NCI-H345 (cell line): ENCODE measurements around the gene HOXB9.

Experiments used
- DNase-seq: peaks from one replicate; lab custom pipeline; 2025; lab: John Stamatoyannopoulos, UW

The HOXB9 gene

DNA sequence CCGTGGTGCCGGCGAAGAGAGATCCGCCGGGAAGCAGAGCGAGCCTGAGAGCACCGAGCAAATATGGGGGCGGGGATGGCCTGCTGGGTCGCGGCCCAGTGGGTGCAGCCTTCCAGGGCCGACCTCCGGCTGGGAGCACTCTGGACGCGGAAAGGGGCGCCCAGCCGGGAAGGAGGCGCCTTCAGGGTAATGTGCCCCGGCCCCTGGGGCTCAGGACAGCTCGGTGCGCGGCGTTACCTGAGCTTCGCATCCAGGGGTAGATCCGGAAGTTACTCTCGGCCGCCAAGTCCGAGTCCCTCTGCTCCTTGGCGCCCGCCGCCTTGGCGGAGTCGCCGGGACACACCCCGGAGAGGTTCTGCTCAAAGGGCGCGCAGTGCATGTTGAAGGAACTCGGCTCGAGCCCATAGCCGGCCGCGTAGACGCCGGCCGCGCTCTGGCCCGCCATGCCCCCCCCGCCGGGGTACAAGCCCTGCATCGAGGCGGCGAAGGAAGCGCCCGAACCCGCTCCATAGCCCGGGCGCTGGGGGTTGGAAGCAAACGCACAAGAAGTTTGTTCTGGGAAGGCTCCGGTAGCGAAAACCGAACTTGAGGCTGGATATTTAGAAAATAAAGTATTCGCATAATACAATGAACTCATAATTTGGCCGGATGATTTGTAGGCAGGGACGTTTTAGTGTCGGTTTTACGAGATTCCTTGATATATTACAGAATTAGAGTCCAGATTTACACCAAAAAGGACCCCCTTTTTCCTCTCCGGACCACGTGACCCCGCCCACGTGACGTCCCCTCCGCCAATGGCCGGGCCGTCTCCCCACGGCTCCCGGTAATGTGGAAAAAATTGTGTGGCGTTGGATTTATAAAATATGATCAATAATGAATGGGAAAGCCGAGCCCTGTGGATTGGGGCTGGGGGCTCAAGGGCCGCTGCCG lies 15.6 kb downstream of the HOXB9 start, which contains the start of gene HOXB7:
Gene HOXB7, minus strand, starts transcription at position 736 of the 930 bp plus-strand sequence. Its CDS starts 99 bp downstream, at position 637.
- DNase-seq = peak; percentile 82

DNA sequence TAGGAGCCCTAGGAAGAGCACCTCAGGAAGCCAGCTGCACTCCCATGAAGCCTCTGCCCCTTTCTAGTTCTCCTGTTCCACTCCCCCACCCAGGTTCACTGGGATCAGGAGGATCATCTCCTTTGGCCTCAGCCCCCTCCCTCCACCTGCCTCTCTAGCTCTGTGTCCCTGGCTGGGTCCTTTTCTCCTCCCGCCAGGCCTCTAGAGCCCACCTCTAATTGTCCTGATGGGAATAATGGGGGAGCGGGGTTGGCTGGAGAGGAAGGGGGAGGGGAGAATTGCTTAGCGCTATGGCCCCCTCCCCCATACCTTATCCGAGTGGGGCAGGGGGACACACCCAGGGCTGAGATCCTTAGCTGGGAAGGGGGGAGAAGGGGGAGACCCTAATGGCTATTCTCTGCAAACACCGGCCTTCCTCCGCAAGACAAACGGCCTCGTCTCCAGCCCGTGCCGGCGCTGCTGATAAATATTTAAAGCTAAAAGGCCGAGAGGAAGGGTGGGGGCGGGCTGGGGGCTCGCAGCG lies 16.3 kb downstream of the HOXB9 start:
- peak; percentile 37 for DNase-seq

DNA sequence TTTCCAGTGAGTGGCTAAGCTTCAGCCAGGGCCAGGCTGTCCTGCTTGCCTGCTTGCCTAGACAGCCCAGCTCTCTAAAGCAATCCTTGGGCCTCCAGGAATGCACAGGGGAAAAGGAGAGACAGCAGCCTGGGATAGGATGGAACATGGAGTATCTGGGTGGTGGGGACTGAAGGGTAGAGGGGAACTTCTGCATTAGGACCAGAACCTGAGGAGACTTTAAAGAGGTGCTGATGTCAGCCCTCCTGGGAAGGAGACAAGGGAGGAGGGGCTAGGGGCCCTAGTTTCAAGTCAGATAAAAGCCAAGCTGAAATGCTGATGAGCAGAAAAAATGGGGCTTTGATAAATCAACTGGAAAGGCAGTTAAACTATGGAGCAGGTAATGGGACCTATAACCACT lies 17.1 kb downstream of the HOXB9 start:
- DNase-seq = no peak

DNA sequence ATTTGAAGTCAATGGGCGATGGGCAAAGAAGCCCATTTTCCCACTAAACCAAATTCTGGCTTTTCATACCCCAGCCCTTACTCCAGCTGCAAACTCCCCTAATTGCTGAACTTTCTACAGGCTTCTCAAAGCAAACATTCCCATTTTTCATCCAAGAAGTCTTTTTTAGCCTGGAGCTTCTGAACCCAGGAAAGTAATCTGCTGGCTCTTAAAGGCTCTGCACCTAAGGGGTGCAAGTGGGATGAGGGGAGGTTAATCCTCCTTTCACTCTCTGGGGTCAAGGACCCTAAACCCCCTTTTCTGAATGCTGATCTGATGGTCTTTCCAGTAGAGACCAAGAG lies 17.7 kb downstream of the HOXB9 start:
- DNase-seq = no peak

DNA sequence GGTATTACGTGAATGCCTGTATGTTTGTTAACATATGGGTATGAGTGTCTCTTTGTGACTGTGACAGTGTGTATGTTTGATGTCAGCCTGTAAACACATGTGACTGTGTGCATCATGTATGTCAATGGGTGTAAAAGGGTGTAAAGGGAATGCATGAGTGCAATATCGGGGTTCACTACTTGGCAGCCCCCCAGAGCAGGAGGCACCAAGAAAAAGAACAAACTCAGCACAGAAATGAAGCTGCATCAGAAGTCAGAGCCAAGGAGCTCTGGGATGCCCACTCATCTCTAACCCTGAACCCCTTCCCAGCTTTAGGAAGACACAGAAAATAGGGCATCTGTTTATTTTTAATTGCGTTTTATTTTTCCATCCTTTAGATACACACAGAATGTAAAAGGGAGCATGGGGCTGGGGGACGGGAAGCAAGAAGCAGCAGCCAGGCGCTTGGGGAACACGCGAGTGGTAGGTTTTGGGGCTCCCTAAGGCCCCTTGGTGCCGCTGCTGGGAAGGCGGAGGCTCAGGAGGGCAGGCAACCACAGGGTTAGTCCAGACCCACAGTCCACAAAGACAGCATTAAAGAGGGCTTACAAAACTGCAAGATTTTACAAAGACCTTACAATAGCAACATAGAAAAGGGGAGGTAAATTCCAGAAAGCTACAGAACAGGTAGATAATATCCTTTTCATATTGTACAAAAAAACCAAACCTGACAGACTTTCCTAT lies 19.1 kb downstream of the HOXB9 start:
- DNase-seq = no peak

DNA sequence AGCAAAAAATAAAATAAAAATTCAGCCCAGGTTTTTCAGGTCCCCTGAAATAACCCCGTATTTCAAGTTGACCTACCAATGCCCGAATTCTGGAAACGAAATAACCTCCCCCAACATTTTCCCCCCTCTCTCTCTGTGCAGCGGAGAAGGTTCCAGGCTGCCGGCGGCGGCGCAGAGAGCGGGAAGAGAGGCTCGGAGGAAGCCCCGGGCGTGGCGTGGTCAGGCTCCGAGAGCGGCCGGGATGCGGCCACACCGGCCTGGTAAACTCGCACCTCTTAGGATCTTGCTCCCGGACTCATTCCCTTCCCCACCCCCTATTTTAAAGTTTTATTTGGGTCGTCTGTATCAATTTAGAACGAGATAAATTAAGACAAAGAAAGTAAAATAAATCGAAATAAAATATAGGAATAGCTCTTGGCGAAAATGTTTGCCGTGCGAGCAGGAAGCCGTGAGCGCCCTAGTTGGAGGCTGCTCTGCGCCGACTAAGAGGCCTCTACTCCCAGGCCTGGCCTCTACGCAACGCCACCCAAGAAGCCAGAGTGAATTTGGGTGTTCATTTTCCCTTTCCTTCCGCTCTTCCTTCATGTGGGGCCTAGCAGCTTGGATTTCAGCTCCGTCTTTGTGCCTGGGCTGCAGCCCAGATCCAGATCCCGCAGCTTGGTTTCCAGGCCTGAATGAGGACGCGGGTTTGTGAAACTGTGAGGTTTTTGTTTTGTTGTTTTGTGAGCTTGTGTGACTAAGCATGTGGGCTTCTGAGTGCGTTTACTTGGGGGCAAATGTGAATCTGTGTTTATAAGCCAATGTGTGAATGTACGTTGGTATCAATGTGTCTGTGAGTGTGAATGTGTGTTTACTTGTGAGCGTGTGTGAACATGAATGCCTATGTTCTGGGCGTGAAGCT lies 19.9 kb downstream of the HOXB9 start:
- DNase-seq = no peak

DNA sequence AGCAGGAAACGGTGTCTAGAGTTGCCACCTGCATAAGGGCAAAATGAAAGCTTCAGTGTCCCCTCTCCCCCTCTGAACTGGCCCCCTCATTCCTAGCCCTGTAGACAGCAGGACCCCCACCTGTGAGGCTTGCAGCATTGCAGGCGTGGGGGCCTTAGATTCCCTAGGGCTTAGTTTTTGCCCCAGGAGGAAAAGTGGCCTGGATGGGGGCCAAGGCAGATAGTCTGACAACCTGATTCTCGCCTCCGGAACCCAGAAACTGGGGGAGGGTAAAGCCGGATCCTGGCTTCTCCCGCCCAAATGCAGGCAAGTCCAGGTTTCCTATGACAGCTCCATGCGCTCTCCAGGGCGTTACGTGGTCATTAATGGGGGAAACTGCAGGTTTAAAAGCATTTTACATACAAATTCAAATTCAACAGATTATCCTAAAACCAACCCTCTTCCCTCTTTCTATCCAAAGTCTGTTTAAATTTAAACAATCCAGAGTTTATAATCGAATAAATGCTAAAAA lies 20.7 kb downstream of the HOXB9 start:
- no peak for DNase-seq

DNA sequence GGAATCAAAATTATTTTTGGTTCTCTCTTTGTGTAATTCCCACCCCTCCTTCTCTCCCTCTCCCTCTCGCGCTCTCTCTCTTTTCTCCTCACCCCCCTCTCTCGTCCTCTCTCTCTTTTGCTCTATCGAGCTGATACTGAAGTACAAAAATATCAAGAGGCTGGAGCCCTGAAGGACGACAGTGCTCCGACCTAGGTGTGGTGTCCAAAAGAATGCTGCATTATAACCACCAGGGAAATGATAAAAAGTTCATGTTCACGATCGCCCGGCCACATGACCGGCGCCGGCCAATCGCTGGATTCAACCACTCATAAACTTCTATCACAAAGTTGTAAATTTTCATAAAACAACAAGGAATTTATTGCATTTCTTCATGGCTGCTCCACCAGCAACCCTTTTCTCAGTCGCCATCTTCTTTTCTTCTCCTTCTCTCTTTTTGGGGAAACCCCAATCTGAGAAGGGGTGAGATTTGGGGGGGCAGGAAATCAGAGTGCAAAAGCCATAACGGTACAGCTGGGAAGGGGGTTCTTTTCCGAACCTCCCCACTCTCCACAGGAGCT lies 21.3 kb downstream of the HOXB9 start, which contains the start of gene HOXB6:
Gene HOXB6, minus strand, starts transcription at position 217 of the 560 bp plus-strand sequence. CDS start 6,836 bp downstream, outside the sequence.
- DNase-seq = no peak

DNA sequence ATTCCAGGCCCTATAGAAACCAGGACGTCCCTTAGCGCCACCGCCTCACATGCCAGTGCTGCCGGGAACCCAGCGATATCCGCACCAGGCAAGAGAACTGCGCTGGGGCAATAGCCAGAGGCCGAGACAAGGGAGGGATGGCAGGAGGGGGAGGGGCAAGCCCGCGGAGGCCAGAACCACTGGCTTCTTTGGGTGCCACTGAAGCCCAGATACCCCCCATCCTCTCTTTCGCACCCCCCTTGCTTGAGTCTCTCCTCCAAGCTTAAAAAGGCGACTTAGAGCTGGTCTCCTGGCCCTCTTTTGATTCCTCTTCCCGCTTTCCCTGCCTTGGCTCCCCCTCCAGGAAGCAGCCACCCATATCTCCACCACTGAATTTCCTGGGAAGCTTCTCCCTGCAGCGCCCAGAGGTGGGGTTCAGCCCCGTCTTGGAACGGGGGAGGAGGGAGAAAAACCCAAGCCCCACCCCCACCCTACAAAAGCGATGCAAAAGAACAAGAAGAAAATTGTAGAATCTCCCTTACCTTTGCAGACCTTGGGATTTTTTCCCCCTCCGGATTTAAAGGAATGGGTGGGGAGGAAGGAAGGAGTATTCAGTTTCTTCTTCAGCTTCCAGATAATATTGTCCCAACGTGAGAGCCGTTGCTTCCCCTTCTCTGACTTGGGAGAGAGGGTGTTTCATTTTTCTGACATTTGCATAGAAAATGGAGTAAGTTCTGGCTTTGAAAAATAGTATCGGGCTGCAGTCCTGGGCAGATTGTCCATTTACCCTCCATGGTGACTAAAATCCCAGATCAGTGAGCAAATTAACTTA lies 22.0 kb downstream of the HOXB9 start:
- DNase-seq = no peak

DNA sequence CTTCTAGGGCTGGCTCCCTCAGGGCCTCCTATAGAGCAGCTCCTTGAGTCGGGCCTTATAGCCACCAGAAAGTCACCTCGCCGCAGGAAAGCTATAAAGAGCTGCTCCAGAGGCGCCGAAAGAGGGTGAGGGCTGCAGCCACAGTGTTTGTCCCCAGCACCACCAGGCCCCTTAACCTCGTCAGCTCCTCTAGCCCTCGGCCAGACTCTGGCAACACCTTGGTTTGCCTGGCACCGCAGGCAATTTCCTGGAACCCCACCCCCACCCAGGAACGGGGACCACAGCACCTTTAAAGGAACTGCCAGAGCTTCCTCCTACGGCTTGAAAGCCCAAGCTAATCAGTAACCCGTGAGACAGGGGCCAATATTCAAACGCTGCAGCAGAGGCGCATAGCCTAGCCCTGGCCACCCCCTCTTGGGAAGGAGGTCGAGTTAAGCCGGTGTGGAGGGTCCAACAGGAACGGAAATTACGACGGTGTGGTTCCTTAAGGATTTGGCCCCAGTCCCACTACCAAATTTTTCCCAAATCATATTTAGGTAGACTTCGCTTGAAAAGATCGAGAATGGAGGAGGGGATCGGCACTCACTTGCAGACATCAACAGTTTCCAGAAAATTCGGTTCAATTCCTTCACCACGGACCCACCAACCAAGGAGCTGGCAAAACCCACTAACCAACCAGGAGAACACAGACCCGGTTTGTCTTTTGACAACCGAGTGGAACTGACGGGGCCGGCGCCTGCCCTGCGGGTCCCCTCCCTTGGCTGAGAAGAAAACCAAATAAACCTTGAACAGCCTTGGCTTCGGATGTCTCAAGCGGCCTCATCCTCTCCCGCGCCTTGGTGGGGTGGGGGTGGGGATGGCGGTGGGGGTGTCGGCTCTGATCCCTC lies 24.4 kb downstream of the HOXB9 start:
- no peak for DNase-seq

DNA sequence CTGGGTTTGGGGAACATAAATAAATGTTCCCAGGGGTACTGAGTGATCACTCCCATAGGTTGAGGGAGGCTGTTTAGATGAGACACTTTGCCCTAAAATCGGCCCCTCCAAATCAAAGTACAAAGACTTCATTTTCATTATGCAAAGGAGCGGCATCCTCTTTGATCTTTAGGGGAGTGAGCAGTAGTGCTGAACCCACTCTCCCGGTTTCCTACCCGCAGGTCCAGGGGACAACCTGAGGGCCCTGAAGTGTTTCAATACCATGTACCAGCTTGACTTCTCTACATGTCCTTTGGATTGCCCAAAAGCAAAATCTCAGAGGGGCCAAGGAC lies 25.0 kb downstream of the HOXB9 start:
- no peak for DNase-seq

DNA sequence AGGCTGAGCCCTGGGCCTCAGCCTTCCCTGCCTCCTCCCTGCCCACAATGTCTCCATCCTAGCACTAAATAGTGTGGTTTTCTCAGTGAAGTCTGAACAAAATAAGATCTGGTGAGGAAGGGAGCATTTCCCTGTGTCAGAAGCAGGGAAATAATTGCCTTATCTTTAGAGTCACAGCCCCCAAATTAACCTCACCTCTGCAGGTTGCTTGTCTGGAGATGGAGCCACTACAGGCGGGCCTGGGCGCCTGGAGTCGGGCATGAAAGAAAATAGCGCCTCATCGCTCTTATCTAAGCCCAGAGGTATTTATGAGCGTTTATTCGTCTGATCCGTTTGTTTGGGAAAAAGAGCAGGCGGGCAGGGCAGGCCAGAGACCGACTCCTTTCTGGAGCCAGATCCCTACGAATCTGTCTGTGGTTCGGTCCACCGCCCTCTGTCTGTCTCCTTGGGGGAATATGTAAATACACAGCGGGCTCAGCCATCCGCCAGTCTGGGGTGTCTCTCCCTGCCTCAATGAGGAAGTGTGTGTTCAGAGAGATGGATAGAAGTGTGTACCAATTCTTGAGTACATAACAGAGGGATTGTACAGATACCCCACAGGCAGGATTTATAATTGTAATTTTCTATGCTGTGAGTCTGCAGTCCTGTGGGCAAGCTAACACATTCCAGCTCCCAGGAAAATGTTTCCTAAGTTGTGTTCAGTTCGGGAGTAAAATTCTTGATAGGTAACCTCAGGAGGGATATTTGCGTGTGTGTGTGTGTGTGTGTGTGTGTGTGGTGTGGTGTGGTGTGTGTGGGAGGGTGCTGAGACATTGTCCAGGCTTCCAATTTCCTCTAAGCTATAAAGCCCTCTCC lies 25.7 kb downstream of the HOXB9 start:
- DNase-seq = no peak

DNA sequence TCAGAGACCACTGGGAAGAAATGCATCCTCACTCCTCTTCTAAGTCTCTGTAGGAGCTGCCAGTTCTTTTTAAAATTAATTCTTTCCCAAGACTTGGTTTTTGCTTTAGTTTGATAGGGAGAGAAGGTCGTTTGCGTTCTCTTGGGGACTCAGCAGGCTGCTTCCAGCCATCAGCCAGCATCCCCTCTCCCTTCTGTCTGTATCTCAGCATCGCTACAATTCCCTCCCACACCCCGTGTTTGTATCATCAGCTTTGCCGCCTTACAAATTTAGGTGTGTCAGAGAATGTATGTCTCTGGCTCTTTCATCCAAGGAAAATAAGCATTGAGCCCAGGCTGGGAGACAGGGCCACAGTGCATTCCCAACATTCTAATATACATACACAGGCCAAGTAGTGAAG lies 26.8 kb downstream of the HOXB9 start:
- no peak for DNase-seq

DNA sequence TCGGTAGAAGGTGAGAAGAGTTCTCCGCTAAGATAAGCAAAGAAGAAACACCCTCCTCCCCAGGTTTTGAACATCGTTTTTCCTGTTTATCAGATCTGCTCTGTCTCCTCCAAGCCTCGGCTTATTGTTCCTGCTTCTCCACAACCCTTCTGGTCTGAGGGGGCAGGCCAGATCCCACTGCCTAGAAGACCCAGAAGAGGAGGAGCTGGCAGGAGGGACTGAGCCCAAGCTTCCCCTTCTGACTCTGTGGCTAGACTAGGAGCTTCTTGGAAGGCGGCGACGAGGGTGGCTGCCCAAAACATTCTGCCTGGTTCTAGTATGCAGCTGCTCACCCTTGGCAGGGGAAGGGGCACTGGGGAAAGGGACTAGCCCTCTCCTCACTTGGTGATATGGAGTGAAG lies 27.4 kb downstream of the HOXB9 start:
- no peak for DNase-seq

DNA sequence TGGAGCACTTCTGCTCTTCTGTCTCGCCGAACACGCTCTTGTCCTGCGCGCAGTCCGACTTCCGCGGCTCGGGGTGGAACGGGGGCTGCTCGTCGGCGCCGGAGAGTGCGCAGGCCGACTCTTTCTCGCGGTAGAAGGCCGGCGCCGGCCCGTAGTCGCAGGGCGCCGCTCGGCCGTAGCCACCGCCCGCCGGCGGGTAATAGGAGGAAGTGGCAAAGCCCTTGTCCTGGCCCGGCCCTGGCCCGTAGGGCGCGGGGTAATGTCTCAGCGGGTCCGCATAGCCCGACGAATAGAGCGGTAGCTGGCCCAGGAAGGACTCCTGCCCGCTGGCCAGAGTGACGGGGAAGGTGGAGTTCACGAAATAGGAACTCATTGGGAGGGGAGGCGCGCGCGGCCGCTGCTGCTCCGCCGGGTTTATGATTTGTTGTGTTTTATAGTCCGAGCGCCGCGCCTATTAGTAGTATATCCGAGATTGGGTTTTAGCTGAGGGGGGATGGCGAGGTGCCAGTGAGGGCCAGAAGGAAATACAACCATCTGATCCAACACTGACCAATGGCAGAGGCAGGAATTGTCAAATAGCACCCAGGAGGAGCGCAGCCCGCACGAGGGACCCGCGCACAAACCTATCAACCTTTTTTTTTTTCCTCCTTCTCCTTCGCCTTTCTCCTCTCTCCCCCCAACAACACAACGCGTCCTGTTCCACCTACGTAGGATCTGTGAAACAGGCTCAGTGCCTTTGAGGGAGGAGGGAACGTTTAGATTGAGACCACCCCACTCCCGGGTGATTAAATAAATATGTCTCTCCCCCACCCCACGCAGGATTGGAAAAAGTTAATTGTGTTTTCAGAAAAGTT lies 28.2 kb downstream of the HOXB9 start:
- no peak for DNase-seq

DNA sequence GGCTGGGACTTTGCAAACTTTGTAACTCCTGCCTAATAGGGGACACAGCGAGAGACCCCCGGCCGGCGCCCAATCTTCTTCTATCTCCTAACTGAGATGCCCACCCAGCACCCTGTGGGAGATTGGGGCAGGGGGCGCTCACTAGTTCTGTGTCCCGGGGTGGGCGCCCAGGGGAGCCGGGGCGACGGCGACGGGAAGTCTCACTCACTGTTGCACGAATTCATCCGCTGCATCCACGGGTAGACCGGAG lies 28.7 kb downstream of the HOXB9 start:
- DNase-seq = no peak

DNA sequence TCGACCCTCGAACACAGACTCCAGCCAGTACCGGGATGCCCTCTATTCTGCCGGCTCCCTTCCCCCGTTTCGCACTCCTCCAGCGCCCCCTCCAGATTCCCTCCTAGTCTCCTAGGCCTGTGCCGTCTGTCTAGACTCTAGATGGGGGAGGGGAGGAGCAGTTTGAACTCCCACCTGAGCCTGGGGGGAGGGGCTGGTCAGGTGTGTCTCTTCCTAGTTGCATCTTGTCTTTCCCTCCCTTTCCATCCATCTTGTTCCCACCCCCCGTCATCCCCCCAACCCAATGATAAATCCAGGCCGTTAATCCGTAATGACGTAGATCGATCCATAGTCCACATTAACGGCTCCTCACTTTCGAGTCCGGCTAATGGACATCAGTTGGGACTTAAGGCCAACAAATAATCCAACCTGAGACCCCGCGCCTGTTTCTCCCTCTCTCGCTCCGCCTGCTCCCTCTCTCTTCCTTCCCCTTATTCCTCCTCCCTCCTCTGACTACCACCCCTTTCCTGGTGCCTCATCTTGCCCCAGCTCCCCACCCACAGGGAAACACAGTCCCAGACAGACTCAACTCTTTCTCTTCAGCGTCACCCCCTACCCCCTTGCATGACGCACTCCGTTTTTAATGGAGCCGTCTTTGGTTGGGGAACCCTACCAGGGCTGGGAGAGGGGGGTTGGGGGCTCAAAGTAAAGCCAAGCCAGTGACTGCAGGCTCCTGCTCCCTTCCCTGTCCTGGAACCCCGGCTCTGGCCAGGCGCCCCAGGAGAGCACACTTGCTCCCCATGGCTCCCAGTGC lies 29.2 kb downstream of the HOXB9 start:
- DNase-seq = no peak
